Breast epithelium (tissue), 4 donors: ENCODE measurements around the gene PARP9. TPM values are rescaled to one million over a fixed set of nuclear protein-coding genes. Genes with fewer than 3 reads are reported as not detected.

Experiments used
- DNase-seq, 2 donors: peaks; one replicate each; pipeline ENCODE4 v3.0.0-alpha.2; 2019; ENCODE audit warnings: low spot score in 2 of 2
- H3K27ac ChIP-seq, 2 donors: fragments of 200-600 bp; sonication (generic) in 1 of 2; one replicate each; pipeline ENCODE4 v1.5.1; 2016 to 2019; ENCODE audit warnings: mild to moderate bottlenecking in 1 of 2
- H3K27me3 ChIP-seq, 2 donors: fragments of 200-600 bp; sonication (generic) in 1 of 2; one replicate each; pipeline versions ENCODE4 v1.5.1 to v1.6.0; 2017 to 2019; ENCODE audit warnings: control low read depth in 1 of 2, mild to moderate bottlenecking in 1 of 2
- H3K36me3 ChIP-seq: fragments of 200-600 bp; one replicate; pipeline ENCODE4 v1.5.1; 2019
- H3K4me1 ChIP-seq, 2 donors: fragments of 200-600 bp; sonication (generic); one replicate each; pipeline ENCODE4 v1.5.1; 2016 to 2019; ENCODE audit warnings: control low read depth in 1 of 2
- H3K4me3 ChIP-seq, 3 donors: fragments of 200-600 bp; sonication (generic); 1 replicate in 2 of 3; 2 replicates in 1 of 3; pipeline ENCODE4 v1.5.1; 2016 to 2019; ENCODE audit warnings: mild to moderate bottlenecking in 3 of 3, moderate library complexity in 2 of 3
- H3K9me3 ChIP-seq, 2 donors: fragments of 200-600 bp; sonication (generic) in 1 of 2; one replicate each; pipeline ENCODE4 v1.5.1; 2016 to 2019; ENCODE audit warnings: control low read depth in 1 of 2
- CTCF ChIP-seq, 3 donors: fragments of 450-650 bp; IDR thresholded peaks; one replicate each; pipeline ENCODE4 v1.5.1; 2016 to 2017; ENCODE audit warnings: antibody characterized with exemption in 3 of 3, mild to moderate bottlenecking in 3 of 3, moderate library complexity in 3 of 3
- POLR2A ChIP-seq: fragments of 450-650 bp; IDR thresholded peaks from one replicate; pipeline ENCODE4 v1.6.1; 2016; ENCODE audit warnings: antibody characterized with exemption, mild to moderate bottlenecking, moderate library complexity
- POLR2AphosphoS5 ChIP-seq, 3 donors: sonication (generic); formaldehyde crosslinking; IDR thresholded peaks; one replicate each; pipeline ENCODE4 v1.6.1; 2017; ENCODE audit warnings: antibody characterized with exemption in 3 of 3
- intact Hi-C: fragments of 100-400 bp; cut with DNase I; formaldehyde crosslinking; loops from one replicate; pipeline ENCODE4 v1.15.1; 2023; ENCODE audit warnings: low total_unique reads
- total RNA-seq, 3 donors: library from RNA; depleted of rRNA; stranded (reverse); fragments of >200 nt; gene quantifications; one replicate each; pipeline ENCODE4 v1.1.0, GENCODE V29; 2016

The PARP9 gene
- total RNA-seq, 3 donors from 2014 or later, result 17.4 to 55.1 (median 39.7) TPM

- H3K27me3 ChIP-seq, result no peaks in the 10 kb centered on the region
- no peak overlapping the region for H3K27ac ChIP-seq
- no peaks in the 10 kb centered on the region for H3K36me3 ChIP-seq
- no peaks in the 10 kb centered on the region for H3K4me1 ChIP-seq
- DNase-seq, result no peak
- TF ChIP-seq CTCF (IDR thresholded peaks at IDR 0.05), result no peak
- intact Hi-C loops, result no loop called here
- no peak overlapping the region for H3K4me3 ChIP-seq
- no peaks in the 10 kb centered on the region for H3K9me3 ChIP-seq
Observed at GRCh38 chr3:122498152-122498551, 65.9 kb downstream of the PARP9 start.

GRCh38 chr3:122497425-122497824, 66.7 kb downstream of the PARP9 start:
- Histone ChIP-seq H3K4me3 (no peak overlapping the region), H3K4me1 (no peaks in the 10 kb centered on the region), H3K27ac (no peak overlapping the region), H3K9me3 (no peaks in the 10 kb centered on the region), H3K36me3 (no peaks in the 10 kb centered on the region), H3K27me3 (no peaks in the 10 kb centered on the region)
- no peak for TF ChIP-seq CTCF (IDR thresholded peaks at IDR 0.05)
- no peak for TF ChIP-seq POLR2AphosphoS5 (IDR thresholded peaks at IDR 0.05)
- no peak for DNase-seq
- intact Hi-C loops, result no loop called here

GRCh38 chr3:122496508-122496907, 67.6 kb downstream of the PARP9 start:
- Histone ChIP-seq H3K27ac (no peak overlapping the region), H3K27me3 (no peaks in the 10 kb centered on the region), H3K9me3 (no peaks in the 10 kb centered on the region), H3K36me3 (no peaks in the 10 kb centered on the region), H3K4me3 (no peak overlapping the region), H3K4me1 (no peaks in the 10 kb centered on the region)
- DNase-seq, result no peak
- intact Hi-C loops, result no loop called here
- TF ChIP-seq POLR2A (no peak), POLR2AphosphoS5 (IDR thresholded peaks at IDR 0.05) (no peak), CTCF (IDR thresholded peaks at IDR 0.05) (no peak)

- no peak overlapping the region for H3K27ac ChIP-seq
- no peak for DNase-seq
- TF ChIP-seq CTCF (IDR thresholded peaks at IDR 0.05) (no peak), POLR2AphosphoS5 (IDR thresholded peaks at IDR 0.05) (no peak), POLR2A (no peak)
- no peaks in the 10 kb centered on the region for H3K9me3 ChIP-seq
- H3K36me3 ChIP-seq, result no peaks in the 10 kb centered on the region
- no peaks in the 10 kb centered on the region for H3K27me3 ChIP-seq
- no peak overlapping the region for H3K4me3 ChIP-seq
- intact Hi-C loops, result no loop called here
- H3K4me1 ChIP-seq, result no peaks in the 10 kb centered on the region
Observed at GRCh38 chr3:122493296-122493695, 70.8 kb downstream of the PARP9 start.

- Histone ChIP-seq H3K4me1 (no peaks in the 10 kb centered on the region), H3K27ac (no peak overlapping the region), H3K4me3 (no peak overlapping the region), H3K36me3 (no peaks in the 10 kb centered on the region), H3K27me3 (no peaks in the 10 kb centered on the region), H3K9me3 (no peaks in the 10 kb centered on the region)
- DNase-seq, result no peak
- intact Hi-C loops, result loop anchor here (5.0 kb wide), 1 partner anchor 204 kb away; no protein-coding TSS in a partner anchor
- TF ChIP-seq POLR2A, result no peak
- TF ChIP-seq POLR2AphosphoS5 (IDR thresholded peaks at IDR 0.05), result no peak
- TF ChIP-seq CTCF (IDR thresholded peaks at IDR 0.05), result no peak
Observed at GRCh38 chr3:122488262-122488973, 75.7 kb downstream of the PARP9 start.
